ENCODE data around the gene ART4.

DNA sequence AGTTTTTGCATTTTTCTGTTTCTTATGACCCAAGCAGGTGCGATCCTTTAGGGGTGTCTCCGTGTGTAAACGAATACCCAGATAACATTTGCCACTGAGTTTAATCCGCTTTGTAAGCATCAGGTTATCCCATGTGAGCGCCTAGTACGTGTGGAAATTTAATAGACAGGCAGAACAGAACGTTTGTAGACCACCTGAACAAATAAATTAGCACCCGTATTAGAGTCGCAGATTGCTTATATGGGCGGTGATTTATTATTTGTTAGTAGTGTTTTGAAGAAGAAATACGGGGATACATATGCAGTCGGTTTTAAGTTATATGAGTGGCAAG is 39.5 kb downstream of the ART4 start:
- TF ChIP-seq, protein P1, sequence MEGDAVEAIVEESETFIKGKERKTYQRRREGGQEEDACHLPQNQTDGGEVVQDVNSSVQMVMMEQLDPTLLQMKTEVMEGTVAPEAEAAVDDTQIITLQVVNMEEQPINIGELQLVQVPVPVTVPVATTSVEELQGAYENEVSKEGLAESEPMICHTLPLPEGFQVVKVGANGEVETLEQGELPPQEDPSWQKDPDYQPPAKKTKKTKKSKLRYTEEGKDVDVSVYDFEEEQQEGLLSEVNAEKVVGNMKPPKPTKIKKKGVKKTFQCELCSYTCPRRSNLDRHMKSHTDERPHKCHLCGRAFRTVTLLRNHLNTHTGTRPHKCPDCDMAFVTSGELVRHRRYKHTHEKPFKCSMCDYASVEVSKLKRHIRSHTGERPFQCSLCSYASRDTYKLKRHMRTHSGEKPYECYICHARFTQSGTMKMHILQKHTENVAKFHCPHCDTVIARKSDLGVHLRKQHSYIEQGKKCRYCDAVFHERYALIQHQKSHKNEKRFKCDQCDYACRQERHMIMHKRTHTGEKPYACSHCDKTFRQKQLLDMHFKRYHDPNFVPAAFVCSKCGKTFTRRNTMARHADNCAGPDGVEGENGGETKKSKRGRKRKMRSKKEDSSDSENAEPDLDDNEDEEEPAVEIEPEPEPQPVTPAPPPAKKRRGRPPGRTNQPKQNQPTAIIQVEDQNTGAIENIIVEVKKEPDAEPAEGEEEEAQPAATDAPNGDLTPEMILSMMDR (IDR thresholded peaks at IDR 0.05): no peak
- TF ChIP-seq EZH2 (IDR thresholded peaks at IDR 0.05): no peak
- TF ChIP-seq EZH2phosphoT487 (IDR thresholded peaks at IDR 0.05): no peak

Data from neural progenitor cell (in vitro differentiated cells).